Measurements from ENCODE around the gene ANKRD12.

The ANKRD12 gene

DNA sequence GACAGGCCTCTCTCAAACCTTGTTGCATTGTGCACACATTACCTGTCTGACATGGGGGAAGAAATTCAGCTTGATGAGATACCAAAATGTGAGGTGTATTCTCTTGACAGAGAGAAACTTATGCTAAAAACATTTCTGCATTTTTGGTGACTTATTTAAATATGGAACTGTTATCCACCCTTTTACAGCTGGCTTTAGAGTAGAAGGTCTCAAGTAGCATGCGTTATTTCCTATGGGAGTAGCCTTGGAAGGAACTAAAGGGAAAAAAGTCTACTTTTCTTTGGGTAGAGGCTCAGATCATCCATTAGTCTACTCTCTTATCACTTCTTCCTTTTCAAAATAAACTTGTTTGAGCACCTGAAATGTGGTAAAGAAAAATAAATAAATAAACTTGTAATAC lies 141.4 kb downstream of the ANKRD12 start:
- in situ Hi-C loops (cut with MboI; ENCODE audit: low pct_unique_long_range_greater_than_20kb, low sequenced_read_pairs, unreplicated experiment), result no loop called here
- no peak for DNase-seq (ENCODE audit: low spot score)
- no peak for TF ChIP-seq CTCF (IDR thresholded peaks at IDR 0.05; ENCODE audit: extremely low read depth, insufficient read depth, missing control alignments)

GRCh38 chr18:9280849-9281248 lies 144.3 kb downstream of the ANKRD12 start:
- in situ Hi-C loops (cut with MboI; ENCODE audit: low pct_unique_long_range_greater_than_20kb, low sequenced_read_pairs, unreplicated experiment), result no loop called here
- no peak for DNase-seq (ENCODE audit: low spot score)
- TF ChIP-seq CTCF (IDR thresholded peaks at IDR 0.05; ENCODE audit: extremely low read depth, insufficient read depth, missing control alignments), result no peak

DNA sequence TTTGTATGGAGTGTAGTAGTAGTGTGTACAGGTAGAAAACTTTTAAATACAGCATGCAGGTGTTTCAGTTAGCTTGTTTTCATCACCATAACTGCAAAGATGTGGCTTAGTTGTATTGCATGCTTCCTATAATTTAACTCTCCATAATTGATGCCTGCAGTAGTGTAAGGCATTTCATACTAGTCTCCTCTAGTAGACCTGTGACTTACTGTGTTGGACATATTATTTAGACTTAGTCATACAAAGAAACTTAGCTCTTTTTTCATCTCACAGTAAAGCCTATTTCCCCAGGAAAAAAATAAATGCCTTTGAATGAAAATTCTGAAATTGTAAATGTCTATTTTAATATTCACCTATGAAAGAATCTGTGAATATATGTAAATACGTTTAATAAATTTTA lies 145.2 kb downstream of the ANKRD12 start:
- in situ Hi-C loops (cut with MboI; ENCODE audit: low pct_unique_long_range_greater_than_20kb, low sequenced_read_pairs, unreplicated experiment), result no loop called here
- DNase-seq (ENCODE audit: low spot score), result no peak
- no peak for TF ChIP-seq CTCF (IDR thresholded peaks at IDR 0.05; ENCODE audit: extremely low read depth, insufficient read depth, missing control alignments)

DNA sequence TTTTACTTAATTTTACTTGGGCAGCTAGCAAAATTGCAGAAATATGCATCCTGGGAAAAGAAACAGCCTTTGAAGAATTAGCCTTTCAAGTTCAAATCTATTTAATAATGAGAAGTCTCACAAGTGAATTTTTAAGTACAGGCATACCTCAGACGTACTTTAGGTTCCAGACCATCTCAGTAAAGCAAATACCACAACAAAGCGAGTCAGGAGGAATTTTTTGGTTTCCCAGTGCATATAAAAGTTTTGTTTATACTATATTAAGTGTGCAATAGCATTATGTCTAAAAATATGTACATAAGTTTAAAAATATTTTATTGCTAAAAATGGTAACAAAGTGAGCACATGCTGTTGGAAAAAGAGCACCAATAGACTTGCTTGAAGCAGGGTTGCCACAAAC lies 147.2 kb downstream of the ANKRD12 start:
- no peak for DNase-seq (ENCODE audit: low spot score)

DNA sequence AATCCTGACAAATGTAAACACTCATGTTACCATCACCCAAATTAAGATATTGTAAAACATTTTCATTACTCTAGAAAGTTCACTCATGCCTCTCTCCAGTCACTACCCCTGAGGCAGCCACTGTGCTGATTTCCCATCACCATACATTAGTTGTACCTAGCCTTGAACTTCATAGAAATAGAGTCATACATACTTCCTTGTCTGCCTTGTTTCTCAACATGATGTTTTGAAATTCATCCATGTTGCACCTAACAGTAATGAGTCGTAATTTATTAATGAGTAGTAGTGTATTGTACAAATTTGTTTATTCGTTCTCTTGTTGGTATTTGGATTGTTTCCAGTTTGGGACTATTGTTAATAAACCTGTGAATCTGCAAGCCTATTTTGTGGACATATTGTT lies 149.0 kb downstream of the ANKRD12 start:
- in situ Hi-C loops (cut with MboI; ENCODE audit: low pct_unique_long_range_greater_than_20kb, low sequenced_read_pairs, unreplicated experiment), result no loop called here
- TF ChIP-seq CTCF (IDR thresholded peaks at IDR 0.05; ENCODE audit: extremely low read depth, insufficient read depth, missing control alignments), result no peak
- DNase-seq (ENCODE audit: low spot score), result no peak

More for the DNA sequence above, 147.2 kb downstream of the ANKRD12 start:
- TF ChIP-seq CTCF (IDR thresholded peaks at IDR 0.05; ENCODE audit: extremely low read depth, insufficient read depth, missing control alignments), result no peak
- in situ Hi-C loops (cut with MboI; ENCODE audit: low pct_unique_long_range_greater_than_20kb, low sequenced_read_pairs, unreplicated experiment), result no loop called here

- in situ Hi-C loops (cut with MboI; ENCODE audit: low pct_unique_long_range_greater_than_20kb, low sequenced_read_pairs, unreplicated experiment), result no loop called here
- TF ChIP-seq CTCF (IDR thresholded peaks at IDR 0.05; ENCODE audit: extremely low read depth, insufficient read depth, missing control alignments), result no peak
- DNase-seq (ENCODE audit: low spot score), result no peak
Observed at GRCh38 chr18:9287036-9287435, 150.5 kb downstream of the ANKRD12 start.

DNA sequence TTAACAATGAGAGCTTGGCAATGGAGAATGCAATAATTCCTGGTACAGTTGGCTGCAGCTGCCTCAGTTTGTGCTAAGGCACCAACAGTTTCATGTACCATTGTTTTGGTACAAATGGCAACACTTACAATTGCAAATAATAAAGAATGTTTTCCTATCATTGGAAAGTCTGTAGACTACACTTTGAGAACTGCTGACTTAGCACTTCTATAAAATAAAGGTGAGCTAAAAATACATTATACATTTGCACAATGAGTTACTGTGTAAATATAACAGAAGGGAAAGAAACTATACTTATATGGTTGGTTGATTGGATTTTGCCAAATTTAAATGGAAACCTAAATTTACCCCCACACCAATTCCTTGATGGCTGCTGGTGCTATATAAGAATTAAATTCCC lies 153.1 kb downstream of the ANKRD12 start:
- no peak for TF ChIP-seq CTCF (IDR thresholded peaks at IDR 0.05; ENCODE audit: extremely low read depth, insufficient read depth, missing control alignments)
- no peak for DNase-seq (ENCODE audit: low spot score)
- in situ Hi-C loops (cut with MboI; ENCODE audit: low pct_unique_long_range_greater_than_20kb, low sequenced_read_pairs, unreplicated experiment), result no loop called here

Measured in GM13977 (cell line).